ENCODE results near the gene CDC45.
"Not testable (repeated sequence)": the region's sequence is repeated elsewhere in the genome, so short reads cannot be mapped to it uniquely, and the experiment has no call there.

CDC45 gene

DNA sequence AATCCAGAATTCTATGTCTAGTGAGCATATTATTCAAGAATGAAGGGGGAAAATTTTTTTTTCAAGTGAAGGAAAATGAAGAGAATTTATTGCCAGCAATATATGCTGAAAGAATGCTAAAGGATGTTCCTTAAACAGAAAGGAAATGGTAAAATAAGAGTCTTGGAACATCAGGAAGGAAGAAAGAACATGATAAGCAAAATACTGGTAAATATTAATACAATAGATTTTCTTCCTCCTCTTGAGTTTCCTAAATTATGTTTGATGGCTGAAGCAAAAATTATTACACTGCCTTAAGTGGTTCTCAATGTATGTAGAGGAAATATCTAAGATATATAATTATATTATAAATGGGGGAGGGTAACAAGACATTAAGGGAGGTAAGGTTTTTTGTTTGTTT, 54.1 kb downstream of the CDC45 start:
- DNase-seq: no peak

DNA sequence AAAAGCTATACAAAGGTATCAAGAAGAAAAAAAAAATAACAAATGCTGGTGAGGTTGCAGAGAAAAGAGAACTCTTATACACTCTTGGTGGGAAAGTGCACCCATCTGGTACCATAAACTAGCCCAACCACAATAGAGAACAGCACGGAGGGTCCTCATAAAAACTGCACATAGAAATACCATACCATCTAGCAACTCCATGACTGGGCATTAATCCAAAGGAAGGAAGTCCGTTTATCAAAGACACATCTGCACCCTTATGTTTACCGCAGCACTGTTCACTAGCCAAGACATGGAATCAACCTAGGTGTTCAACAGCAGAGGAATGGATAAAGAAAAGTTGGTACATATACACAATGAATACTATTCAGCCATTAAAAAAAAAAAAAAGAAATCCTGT, 55.3 kb downstream of the CDC45 start:
- DNase-seq: no peak

DNA sequence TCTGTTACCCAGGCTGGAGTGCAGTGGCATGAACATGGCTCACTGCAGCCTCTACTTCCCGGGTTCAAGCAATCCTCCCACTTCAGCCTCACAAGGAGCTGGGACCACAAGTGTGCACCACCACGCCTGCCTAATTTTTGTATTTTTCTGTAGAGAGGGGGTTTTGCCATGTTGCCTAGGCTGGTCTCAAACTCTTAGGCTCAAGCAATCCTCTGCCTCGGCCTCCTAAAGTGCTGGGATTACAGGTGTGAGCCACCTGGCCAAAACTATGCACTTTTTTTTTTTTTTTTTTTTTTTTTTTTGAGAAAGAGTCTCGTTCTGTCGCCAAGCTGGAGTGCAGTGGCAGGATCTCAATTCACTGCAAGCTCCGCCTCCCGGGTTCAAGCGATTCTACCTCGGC, 56.8 kb downstream of the CDC45 start:
- DNase-seq: no peak

DNA sequence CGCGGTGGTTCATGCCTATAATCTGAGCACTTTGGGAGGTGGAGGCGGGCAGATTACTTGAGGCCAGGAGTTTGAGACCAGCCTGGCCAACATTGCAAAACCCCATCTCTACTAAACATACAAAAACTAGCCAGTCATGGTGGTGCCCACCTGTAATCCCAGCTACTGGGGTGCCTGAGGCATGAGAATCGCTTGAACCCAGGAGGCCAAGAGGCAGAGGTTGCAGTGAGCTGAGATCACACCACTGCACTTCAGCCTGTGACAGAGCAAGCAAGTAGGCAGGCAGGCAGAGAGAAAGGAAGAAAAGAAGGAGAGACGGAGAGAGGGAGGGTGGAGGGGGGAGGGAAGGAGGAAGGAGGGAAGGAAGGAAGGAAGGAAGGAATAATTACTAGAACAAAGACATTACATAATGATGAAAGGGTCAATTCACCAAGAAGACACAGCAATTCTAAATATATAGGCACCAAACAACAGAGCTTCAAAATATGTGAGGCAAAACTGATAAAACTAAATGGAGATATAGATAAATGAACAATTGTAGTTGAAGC, 58.3 kb downstream of the CDC45 start:
- no peak for DNase-seq

DNA sequence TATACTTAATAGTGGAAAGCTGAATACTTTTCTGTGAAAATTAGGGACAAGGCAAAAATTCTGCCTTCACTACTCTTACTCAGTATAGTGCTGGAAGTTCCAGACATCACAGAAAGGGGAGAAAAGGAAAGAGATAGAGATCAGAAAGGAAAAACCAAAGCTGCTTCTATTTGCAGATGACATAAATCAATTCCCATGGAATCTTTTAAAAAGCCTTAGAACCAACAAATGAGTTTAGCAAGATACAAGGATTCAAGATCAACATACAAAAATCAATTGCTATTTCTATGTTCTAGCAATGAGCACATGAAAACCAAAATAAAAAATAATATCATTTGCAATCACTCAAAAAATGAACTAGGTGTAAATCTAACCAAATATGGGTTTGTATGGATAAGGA, 60.7 kb downstream of the CDC45 start:
- no peak for DNase-seq

DNA sequence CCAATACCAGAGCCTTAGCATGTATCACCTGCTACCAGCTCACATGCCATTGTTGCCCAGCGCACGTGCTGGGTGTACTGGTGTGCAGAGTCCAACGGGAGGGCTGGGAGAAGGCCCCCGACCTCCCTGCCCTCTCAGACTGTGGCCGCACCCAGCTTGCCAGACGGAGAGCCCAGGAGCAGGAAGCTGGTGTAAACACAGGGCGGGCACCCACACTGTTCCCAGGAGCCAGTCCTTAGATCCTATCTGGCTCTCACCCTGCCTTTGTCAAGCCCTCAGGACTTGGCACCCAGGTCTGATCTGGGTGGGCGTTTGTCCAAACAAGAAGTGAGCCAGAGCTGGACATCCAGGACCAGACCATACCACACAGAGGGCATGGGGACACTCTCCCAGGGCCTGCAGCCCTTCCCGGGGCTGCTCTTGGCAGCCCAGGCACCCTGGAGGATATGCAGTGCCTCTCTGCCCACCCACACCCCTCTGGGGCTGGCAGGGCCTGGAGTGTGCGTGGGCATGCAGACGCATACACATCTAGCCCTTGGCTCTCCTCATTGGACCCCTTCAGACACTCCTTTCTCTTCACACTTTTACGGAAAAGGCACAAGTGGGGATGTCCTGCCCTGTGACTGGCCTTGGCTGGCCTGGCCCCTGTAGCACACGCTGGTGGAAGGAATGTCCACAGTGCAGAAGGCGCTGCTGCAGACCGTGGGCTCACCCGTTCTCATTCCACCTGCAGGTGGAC, 64.4 kb downstream of the CDC45 start:
- DNase-seq: no peak

DNA sequence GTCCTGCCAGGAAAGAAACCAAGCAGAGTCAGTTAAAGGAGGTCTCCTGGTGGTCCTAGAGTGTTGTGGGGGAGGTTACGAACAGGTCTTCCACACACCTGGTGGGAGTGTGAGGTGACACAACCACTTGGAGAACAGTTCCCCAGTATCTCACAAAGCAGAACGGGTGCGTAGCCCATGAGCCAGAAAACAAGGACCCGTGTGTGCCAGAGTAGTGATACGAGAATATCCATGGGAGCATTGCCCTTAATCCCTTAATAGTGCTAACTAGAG, 66.2 kb downstream of the CDC45 start:
- no peak for DNase-seq

DNA sequence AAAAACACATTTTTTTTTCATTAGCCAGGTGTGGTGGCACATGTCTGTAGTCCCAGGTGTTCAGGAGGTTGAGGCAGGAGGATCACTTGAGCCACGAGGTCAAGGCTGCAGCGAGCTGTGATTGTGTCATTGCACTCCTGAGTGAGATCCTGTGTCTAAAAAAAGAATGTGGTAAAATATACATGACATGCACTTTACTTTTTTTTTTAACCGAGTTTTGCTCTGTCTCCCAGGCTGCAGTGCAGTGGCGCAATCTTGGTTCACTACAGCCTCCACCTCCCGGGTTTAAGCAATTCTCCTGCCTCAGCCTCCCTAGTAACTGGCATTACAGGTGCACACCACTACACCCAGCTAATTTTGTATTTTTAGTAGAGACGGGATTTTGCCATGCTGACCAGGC, 67.0 kb downstream of the CDC45 start:
- no peak for DNase-seq

DNA sequence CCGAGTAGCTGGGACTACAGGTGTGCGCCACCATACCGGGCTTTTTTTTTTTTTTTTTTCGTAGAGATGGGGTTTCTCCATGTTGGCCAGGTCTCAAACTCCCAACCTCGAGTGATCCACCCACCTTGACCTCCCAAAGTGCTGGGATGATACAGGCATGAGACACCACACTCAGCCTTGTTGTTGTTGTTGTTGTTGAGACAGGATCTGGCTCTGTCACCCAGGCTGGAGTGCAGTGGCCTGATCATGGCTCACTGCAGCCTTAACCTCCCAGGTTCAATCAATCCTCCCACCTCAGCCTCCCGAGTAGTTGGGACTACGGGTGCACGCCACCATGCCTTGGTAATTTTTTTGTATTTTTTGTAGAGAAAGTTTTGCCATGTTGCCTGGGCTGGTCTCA, 67.9 kb downstream of the CDC45 start:
- no peak for DNase-seq

DNA sequence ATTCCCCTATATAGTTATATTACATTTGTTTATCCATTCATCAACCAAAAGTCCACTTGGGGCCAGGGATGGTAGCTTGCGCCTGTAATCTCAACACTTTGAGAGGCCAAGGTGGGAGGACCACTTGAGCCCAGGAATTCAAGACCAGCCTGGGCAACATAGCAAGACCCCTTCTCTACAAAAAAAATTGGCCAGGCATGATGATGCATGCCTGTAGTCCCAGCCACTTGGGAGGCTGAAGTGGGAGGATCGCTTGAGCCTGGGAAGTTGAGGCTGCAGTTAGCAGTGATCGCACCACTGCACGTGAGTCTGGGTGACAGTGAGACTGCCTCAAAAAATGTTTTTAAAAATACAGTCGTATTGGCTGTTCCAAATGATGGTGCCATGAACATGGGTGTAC, 68.7 kb downstream of the CDC45 start:
- DNase-seq: not testable (repeated sequence)

DNA sequence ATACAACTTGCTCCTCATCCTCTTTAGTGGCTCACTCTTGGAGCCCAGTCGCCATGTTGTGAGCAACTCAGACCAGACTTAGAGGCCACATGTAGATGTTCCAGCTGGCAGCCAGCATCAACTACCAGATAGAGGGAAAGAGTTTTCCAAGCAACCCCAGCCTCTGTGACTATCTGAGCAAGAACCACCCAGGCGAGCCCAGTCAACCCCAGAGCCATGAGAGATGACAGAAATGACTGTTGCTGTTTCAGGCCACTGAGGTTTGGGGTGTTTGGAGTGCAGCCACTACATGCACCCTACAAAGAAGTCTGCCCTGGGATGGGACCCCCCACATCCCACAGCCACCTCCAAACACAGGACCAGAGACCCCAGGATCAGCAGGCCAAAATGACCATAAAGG, 69.2 kb downstream of the CDC45 start:
- no peak for DNase-seq

DNA sequence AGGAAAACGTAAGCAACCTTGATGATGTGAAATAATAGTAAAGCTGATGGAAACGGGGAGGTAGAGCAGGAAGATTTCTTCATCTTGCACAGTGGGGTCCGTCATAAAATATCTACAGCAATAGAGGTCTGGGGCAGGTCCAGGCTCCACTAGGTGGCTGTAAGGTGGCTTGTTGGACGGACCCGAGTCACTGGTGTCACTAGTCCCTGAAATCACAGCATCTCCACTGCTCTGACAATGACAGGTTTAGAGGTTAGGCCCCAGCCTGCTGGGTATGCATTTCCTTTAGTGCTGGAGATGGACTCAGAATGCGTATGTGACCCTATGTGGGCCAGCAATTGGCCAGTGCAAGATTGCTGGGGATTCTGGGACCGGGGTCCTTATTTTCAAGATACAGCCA, 69.7 kb downstream of the CDC45 start:
- DNase-seq: no peak

DNA sequence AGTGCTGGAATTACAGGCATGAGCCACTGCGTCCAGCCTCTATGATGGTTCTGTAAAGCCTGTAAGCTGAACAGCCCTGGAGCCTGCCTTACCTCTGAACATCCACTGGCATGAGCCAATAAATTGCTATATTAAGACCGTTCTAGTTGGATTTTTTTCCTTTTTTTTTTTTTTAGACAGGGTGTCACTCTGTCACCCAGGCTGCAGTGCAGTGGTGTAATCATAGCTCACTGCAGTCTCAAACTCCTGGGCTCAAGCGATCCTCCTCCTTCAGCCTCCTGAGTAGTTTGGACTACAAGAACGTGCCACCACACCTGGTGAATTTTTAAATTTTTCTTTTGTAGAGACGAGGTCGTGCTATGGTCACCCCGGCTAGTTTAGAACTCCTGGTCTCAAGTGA, 70.7 kb downstream of the CDC45 start:
- no peak for DNase-seq

DNA sequence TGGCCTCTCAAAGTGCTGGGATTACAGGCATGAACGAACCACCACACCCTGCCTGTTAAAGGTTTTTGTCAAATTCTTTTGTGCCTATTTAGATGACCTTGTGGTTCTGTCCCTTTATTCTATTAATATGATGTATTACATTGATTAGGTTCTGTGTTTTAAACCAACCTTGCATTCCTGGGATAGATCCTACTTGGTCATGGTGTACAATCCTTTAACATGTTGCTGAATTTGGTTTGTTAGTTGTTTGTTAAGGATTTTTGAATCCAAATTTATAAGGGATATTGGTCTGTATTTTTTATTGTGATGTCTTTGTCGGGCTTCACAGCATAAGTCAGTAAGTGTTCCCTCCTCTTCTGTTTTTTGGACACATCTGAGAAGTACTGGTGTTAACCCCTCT, 73.5 kb downstream of the CDC45 start:
- DNase-seq: no peak

DNA sequence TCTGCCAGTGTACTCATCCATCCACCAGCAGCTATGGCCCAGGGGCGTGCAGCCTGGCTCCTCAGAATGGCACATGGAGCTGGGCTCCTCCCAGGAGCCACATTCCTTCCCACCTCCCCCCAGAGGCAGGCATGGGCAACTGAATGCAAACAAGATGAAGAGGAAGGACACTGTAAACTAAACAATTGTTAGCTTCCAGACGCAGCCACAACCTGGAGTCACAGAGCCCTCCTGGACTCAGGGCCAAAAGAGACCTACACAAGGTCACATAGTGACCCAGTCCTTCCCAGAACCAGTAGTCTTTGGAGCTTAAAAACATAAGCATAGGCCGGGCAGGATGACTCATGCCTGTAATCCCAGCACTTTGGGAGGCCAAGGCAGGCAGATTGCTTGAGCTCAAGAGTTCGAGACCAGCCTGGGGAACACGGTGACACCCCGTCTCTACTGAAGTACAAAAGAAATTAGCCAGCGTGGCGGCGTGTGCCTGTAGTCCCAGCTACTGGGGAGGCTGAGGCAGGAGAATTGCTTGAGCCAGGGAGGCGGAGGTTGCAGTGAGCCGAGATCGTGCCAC, 75.2 kb downstream of the CDC45 start:
- DNase-seq: no peak

DNA sequence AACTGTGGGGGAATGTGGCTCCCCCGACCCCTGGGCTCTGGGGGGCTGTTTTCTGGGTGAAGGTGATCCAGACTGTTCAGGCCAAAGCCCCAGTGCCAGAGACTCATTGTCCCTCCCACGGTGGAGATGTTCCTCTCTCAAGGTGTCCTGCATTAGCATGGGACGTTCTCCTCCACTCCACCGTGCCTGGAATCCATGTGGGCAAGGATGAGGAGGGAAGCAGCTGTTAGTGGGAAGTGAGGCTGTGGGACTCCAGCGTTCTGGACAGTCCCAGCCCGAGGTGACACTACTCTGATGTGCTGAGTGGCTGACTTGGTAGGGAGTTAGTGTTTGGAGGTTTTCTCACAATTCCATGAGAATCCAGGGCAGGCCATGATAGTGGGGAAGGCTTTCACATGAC, 75.9 kb downstream of the CDC45 start:
- no peak for DNase-seq

DNA sequence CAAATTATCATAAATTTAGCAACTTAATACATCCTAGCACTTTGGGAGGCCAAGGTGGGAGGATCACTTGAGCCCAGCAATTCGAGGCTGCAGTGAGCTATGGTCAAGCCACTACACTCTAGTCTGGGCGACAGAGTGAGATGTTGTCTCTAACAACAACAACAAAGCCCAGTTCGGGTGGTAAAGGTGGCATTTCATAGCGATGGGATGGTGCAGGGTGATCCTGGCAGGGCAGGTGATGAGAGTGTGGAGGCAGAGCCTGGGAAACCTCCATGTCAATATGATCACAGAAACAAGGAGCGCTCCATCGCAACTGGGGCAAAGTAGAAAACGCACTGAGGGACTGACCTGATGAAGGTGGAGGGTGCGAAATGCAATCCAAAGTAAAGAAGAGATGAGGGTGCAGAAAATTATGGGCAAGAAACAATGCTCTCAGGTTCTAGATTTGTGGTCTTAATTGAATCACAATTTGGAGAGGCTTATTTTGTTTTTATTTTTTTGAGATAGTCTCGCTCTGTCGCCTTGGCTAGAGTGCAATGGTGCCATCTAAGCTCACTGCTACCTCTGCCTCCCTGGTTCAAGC, 77.3 kb downstream of the CDC45 start:
- DNase-seq: no peak

DNA sequence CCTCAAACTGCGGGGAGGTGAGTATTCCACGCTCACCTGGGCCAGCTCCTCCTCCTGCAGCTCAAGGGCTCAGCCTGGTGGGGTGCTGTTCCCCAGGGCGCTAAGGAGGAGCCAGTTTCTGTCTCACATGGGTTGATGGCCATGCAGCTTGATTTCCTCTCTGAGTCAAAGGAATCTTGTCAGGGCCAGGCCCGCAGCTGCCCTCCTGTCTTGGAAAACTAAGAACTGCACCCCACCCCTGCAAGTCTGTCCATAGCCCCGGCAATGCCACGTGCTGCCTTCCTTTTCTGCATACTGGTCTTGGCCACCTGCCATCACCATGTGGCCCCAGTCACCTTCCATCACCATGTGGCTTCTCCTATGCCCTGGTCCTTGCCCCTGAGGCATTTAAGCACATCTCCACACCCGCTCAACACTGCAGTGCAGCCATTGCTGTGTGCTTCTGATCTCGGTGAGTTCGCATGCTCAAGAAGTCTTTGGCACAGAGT, 79.6 kb downstream of the CDC45 start:
- no peak for DNase-seq

DNA sequence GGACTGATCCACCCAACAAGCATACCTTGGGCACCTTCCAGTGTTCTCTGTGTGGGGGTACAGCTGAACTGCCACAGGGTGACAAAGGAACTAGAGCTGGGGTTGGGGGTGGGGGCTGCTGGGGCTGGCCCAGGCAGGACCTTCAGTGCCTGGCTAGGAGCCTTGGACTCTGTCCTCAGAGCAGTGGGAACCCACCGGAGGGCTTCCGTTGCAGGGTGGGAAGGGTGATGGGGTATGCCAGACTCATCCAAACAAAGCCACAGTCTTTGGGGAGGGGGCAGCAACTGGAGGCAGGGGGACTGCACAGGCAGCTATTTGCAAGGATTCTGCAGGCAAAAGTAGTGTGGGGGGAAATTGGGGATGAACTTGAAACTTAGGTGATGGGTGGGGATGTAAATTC, 80.2 kb downstream of the CDC45 start:
- no peak for DNase-seq

DNA sequence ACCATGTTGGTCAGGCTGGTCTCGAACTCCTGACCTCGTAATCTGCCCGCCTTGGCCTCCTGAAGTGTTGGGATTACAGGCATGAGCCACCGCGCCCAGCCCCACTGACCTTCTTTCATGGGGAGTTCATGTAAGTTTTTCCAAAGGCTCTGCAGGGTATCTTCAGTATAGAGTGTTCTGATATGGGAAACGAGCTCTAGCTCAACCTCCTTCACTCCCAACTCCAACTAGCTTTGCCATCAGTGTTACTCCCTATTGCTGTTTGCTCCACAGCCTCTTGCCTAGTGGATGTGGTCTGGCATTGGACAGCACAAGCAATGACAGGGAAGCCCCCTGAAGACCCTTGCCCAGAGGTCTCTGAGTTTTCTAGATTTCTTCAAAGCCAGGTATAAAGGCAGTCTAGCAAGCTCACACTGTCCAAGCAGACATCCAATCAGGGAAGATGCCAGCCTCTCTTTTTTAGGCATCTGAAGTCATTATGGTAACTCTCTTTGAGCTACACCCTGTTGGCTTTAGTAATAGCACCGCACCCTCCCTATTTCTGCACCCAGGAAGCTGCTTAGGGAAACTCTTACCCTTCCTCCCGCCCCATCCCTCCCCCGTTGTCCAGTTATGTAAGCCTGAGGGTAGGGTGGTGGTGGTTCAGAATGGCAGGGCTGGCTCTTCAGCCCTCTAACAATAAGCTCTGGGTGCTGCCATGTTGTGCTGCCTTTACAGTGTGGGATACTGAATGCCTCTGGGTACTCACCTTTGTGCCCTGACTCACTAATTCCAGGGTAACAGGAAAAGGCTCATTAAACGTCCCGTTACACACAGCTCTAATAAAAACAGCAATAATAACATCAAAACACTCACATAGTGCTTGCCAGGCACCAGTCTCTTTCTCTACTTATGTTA, 85.9 kb downstream of the CDC45 start:
- no peak for DNase-seq

DNA sequence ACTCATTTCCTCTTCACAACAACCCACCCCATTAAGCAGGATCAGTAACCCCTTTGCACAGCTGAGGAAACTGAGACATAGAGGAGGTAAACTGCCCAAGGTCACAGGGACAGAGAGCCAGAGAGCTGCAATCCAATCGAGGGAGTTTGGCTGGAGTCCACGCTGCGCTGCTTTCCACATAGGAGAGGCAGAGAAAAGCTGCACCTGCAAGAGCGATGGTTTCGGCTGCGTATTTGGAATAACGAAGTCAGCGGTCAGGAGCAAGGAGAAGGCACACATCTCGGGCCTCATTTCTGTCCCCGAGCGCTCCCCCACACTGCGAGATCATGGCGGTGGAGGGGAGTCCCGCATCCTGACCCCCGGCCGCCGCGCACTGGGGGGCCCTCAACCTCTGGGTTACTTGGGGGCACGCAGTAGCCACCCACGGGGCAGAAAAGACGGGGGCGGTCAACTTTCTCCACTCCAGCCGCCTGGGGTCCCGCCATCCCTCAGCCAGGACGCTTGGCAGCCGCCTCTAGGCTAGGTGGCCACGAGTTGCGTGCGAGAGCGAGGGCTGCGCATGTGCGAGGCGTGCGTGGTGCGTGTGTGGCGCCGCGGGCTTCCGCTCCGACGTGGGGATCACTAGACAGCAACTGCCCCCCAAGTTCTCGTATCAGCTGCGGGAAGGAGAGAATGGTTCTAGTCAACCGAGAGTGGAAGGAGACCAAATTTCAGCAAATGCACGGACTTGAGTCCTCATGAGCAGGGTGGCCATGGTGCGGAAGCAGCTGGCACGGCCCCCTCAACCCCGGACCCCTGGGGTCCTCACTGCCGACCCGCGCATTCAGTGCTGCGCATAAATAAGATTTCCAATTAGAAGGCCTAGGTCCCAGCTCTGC, 86.8 kb downstream of the CDC45 start:
- DNase-seq: no peak
